Effector CD8-positive, alpha-beta T cell (primary cell): ENCODE data around the gene GLIS1.

Experiments used
- DNase-seq: peaks from one replicate; lab custom pipeline; 2025; lab: John Stamatoyannopoulos, UW

GLIS1 gene

GRCh38 chr1:53548031-53548491 lies 190.9 kb downstream of the GLIS1 start:
- no peak for DNase-seq

DNA sequence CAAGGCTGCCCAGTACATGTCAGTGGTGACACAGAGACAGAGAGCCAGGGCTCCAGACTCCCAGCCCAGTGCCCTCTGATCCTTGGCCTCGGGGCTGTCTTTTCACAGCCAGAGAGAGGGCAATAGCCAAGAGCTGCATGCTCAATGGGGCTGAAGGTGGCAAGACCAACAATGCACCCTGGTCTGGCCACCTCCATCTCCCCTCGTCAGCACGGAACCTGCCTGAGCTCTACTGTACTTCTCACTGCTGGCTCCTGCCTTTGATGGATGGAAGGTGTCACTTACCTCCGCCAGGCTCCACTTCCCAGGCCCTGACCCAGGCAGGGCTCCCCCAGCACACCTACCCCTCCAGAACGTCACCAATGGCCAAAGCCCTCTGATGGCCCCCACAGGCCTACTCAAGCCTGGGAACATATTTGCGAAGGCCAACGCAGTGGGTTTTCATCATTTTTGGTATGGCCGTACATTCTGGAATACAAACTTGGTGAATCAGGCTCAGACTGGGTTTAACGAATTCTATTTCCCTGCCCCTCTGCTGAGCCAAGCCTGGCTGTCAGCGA lies 191.7 kb downstream of the GLIS1 start:
- DNase-seq, result no peak

GRCh38 chr1:53546409-53547155 lies 192.4 kb downstream of the GLIS1 start:
- DNase-seq, result no peak

- no peak for DNase-seq
Measured at GRCh38 chr1:53545663-53546408, 193.1 kb downstream of the GLIS1 start.

DNA sequence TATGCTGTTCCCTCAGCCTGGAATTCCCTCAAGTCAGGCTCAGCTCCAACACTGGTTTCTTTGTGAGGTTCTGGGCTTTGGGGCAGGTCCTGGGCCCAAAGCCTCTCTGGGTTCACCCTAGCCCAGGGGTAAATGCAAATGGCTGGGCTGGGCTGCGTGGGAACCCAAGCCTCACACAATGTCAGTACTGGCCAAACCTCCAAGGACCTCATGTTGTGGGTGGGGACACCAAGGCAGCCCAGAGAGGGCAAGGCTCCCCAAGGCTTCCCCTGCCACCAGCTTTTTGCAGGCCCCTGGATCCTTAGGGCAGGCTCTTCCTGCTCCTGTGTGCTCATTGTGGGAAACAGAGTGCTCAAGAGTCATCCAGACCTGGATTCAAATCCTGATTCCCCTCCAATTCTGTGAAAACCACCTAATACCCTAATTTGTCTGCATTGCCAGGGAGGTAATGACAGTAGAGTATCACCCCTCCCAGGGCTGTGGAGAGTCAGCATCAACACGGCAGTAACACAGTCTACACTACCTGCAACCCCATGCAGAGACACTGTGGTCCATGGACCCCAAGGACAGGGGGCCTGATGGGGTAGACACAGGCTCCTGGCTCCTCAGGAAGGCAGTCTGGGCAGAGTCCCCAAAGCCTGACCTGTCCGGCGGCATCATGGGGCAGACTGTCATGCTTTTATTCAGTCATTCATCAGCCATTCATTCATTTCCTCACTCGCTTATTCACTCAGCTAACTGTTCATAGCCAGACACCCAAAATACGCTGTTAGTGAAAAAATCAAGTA lies 194.0 kb downstream of the GLIS1 start:
- no peak for DNase-seq

DNA sequence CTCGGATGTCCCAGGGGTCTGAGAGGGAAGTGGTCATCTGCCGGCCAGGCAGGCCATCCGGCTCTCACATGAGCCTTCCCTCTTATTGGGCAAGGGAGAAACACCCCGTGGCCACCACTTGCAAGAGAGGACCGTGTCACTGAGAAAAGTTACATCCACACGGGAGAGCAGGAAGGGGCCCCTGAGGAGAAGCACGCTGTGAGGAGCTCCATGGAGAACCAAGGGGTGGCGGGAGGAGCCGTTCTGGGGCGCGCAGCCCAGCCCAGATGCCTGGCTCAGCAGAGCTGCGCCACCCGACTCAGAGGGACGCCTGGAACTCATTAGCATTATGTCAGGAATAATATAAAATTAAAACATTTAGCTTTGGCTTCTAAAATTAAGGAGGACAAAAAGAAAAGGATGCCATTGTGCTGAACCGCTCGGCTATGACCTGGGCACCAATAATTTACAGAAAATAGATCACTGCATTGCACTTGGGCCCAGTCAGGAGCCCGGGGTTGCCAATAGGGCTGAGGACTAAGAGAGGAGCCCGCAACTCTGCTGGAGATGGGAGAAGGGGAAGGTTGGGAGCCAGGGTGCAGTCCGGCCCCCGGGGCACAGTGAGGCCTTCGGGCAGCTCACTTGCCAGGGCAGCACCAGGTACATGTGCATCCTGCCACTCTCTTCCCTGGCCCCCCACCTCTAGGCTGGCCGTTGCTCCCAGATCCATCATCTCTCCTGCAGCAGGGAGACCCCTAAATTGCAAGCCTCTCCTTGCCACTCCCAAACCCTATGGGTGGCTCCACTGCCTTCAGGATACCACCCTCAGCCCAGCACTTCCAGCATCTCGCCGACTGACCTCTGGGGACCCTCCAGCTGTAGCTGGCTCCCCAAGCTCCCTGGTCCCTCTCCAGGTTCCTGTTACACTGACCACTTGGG lies 194.9 kb downstream of the GLIS1 start:
- DNase-seq, result no peak

DNA sequence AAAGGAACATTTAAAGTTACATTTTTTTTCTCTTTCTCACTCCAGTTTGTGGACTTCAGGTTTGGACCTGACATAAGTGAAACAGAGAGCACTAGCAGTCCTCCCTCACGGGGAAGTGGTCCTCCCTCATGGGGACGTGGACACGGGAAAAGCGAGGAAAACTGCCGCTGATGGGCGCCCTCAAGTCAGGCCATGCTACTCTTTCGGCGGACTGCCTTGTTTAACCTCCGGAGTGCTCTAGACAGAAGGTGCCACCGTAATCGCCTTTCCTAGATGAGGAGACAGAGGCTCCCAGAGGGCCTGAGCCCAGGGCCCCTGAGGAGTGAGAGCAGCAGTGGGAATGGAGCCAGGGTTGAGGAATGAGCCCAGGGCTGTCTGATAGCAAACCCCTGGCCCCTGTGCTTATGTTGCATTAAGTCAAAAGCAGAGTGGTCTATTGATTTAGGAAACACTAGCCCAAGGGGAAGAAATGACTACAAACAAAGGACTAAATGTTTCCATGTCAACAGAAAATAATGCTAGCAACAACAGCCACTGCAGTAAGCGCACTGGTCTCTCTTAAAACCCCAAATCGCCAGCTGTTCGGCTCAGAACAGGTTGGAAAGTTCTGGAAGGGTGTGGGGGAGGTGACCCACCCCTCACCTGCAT lies 195.7 kb downstream of the GLIS1 start:
- DNase-seq, result no peak

- DNase-seq, result no peak
Measured at GRCh38 chr1:53542551-53542950, 196.4 kb downstream of the GLIS1 start.

GRCh38 chr1:53541761-53542550 lies 197.0 kb downstream of the GLIS1 start:
- DNase-seq, result no peak

DNA sequence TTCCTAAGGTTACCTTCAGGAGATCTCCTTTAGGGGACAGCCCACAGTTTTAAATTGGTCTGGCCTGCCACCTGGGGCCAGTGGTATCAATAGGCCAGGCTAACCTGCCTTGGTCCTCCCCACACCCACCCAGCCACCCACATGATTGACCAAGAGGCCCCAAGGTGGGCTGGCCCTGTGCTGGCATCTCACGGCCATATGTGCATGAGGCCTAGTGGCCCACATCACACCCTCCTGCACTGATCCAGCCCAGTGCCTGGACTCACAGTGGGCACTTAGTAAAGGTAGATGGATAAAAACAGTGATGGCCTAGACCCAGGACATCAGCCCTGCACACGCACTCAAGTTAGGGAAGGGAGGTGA lies 197.7 kb downstream of the GLIS1 start:
- DNase-seq, result no peak

GRCh38 chr1:53540604-53541262 lies 198.2 kb downstream of the GLIS1 start:
- DNase-seq, result no peak

GRCh38 chr1:53539711-53540603 lies 199.0 kb downstream of the GLIS1 start:
- DNase-seq, result no peak

GRCh38 chr1:53539226-53539625 lies 199.7 kb downstream of the GLIS1 start:
- no peak for DNase-seq

DNA sequence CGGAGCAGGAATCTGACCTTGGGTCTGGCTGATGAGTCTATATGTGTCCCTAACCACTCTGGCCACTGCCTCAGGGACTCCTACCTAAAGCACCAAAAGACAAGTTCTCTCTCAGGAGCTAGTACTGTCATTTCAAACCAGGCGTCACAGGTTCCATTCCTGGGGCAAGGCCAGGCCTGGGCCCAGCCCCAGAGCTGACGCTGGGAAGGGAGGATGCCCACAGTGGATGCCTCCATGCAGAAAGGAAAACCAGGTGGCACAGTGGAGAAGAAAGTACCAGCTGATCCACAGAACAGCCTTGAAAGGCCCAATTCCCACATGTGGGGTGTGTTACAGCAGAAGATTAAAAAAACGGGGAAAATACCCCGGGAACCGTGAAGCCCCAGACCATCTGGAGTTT lies 202.4 kb downstream of the GLIS1 start:
- DNase-seq, result no peak

DNA sequence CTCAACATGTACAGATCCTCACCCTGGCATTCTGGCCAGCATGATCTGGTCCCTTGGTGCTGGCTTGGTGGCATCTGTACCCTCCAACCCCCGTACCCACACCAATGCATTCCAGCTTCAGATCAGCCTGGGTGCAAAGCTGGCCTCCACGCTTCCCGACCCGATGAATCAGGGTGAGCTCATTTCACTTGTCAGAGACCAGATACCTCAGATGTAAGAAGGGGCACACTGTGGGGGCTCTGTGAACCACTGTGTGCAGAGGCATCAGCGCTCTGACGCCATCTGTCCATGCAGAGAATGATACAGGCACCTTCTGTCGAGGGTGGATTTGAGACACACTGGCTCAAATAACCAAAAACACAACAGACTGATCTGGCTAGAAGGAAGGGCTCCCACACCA lies 203.1 kb downstream of the GLIS1 start:
- DNase-seq, result no peak

DNA sequence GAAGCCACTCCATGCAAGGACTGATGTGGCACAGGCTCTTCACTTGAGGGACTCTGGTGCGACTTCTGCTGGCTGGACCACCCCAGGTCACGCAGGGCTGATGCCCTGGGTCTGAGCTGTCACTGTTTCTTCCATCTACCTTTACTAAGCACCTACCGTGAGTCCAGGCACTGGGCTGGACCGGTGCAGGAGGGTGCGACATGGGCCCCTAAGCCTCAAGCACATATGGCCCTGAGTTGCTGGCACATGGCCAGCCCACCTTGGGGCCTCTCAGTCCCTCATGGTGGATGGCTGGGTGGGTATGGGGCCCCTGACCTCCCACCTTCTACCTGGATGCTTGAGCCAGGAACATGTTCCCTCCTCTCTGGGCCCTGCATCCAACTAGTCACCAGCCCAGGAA lies 203.7 kb downstream of the GLIS1 start:
- DNase-seq, result no peak

DNA sequence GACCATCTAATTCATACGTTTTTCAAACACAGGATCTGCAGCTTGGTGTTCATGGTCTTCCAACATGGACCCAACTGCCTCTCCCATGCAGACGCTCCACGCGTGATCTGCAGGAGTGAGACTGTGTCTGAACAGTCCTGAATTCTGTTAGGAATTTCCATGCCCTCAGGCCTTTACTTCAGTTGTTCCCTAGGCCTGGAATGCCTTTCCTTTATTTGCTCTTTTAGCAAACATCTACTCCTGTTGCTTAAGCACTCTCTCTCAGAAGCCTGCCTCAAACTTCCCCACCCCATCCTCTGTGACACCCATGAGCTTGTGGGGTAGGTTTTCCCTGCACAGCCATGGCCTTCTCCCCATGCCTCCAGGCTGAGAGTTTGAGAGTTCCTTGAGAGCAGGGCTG lies 206.1 kb downstream of the GLIS1 start:
- no peak for DNase-seq

DNA sequence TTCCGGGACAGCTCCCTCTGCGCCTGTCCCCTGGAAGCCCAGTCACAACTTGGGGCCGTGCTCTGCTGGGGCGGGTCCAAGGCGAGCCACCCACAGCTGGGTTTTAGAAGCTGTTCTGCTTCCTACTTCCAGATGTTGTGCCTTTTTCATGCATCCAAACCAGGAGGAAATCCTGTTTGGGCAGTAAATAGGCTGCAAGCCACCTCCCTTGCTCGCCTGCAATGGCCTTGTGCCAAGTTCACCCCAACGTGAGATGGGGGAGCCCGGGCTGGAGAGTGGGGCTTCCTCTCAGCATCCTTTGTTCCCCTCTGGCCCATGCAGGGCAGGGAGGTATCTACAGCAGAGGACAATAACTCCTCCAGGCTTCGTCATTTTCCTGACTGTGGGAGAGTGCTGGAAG lies 206.6 kb downstream of the GLIS1 start:
- DNase-seq, result no peak
